Sigmoid colon (tissue), 3 donors: Measurements from ENCODE around the gene EPB41L4B.

Experiments
- POLR2A ChIP-seq, 2 donors: fragments of 450-650 bp; IDR thresholded peaks; one replicate each; pipeline ENCODE4 v1.6.1; 2016; ENCODE audit warnings: antibody characterized with exemption in 2 of 2, mild to moderate bottlenecking in 2 of 2, moderate library complexity in 2 of 2
- TF ChIP-seq, protein P1 (sequence below), 4 experiments: fragments of 450-650 bp in 3 of 4; fragments of 200-600 bp in 1 of 4; IDR thresholded peaks; one replicate each; pipeline ENCODE4 v1.5.1; 2016 to 2019; ENCODE audit warnings: antibody characterized with exemption in 4 of 4, mild to moderate bottlenecking in 3 of 4, moderate library complexity in 2 of 4

DNA sequence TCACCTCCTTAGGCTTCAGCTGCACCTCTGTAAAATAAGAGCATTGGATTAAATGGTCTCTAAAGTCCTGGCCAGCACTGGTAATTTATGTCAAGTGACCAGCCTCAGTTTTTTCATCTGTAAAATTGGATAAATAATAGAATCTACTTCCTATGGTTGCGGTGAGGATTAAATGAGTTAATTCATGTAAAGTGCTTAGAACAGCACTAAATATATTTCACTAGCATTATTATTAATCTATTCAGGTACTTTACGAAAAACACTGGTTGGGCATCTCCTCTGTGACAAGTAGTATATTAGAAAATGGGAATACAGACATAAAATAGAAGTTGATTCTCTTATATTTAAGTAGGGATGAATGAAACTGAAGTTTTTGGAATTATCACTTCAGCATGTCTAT, 187.3 kb downstream of the EPB41L4B start:
- TF ChIP-seq, protein P1, sequence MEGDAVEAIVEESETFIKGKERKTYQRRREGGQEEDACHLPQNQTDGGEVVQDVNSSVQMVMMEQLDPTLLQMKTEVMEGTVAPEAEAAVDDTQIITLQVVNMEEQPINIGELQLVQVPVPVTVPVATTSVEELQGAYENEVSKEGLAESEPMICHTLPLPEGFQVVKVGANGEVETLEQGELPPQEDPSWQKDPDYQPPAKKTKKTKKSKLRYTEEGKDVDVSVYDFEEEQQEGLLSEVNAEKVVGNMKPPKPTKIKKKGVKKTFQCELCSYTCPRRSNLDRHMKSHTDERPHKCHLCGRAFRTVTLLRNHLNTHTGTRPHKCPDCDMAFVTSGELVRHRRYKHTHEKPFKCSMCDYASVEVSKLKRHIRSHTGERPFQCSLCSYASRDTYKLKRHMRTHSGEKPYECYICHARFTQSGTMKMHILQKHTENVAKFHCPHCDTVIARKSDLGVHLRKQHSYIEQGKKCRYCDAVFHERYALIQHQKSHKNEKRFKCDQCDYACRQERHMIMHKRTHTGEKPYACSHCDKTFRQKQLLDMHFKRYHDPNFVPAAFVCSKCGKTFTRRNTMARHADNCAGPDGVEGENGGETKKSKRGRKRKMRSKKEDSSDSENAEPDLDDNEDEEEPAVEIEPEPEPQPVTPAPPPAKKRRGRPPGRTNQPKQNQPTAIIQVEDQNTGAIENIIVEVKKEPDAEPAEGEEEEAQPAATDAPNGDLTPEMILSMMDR (IDR thresholded peaks at IDR 0.05): no peak
- no peak for TF ChIP-seq POLR2A (IDR thresholded peaks at IDR 0.05)
